ENCODE measurements around the gene PFN2.
"Not testable (repeated sequence)": the region's sequence is repeated elsewhere in the genome, so short reads cannot be mapped to it uniquely, and the experiment has no call there.

PFN2 gene

GRCh38 chr3:149967086-149967685 is 3.5 kb downstream of the PFN2 start:
- FAIRE-seq, result peak; percentile 100

GRCh38 chr3:149965278-149965677 is 5.4 kb downstream of the PFN2 start:
- no peak for FAIRE-seq

DNA sequence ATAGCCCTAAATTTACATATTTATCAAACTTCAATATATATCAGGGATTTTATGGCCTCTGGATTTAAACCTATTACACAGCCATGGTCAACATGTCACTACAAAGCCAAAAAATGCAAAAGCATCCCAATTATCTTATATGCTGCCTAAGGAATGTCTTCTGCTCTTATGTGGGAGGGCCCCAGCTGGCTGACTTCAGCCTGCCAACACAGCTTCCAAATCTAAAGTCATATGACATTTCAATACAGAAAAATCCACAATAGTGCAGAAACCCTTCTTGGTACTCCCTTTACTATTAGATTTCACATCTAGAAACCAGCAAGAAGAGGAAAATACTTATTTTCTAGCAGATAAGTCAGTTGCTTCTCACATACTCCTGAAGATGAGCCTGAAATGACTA is 6.4 kb downstream of the PFN2 start:
- FAIRE-seq, result no peak

DNA sequence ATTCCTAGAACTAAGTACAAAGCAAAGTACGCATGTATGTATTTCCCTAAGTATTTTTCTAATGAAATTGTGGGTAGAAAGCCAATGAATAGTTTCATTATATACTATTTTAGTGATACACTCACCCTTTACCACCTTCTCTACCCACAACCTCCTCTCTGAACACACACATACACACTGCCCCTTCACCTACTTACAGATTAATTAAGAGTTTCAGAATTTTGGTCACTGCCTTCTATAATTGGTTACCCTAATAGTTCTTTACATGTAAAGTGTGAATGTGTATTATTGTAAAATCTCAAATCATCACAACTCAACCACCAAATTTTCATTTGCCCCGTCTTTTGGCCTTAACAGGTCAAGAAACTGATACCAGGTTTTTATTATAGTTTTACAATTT is 7.2 kb downstream of the PFN2 start:
- FAIRE-seq, result no peak

DNA sequence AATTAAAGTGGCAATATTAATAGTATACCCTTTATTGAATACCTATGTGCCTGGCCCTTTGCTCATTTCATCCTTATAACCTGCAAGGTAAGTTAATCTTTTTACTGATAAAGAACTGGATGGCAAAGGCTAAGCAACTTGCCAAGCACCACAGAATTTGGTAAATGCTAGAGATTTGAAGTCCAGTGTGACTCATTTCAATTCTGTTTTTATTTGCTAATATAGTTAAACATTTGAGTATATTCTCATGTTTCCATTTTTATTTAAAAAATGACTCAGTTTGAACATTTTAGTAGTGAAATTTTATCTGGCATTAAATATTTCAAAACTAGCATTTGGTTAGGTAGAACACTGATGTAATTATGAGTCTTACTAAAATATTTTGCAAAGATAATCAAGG is 11.3 kb downstream of the PFN2 start:
- no peak for FAIRE-seq

DNA sequence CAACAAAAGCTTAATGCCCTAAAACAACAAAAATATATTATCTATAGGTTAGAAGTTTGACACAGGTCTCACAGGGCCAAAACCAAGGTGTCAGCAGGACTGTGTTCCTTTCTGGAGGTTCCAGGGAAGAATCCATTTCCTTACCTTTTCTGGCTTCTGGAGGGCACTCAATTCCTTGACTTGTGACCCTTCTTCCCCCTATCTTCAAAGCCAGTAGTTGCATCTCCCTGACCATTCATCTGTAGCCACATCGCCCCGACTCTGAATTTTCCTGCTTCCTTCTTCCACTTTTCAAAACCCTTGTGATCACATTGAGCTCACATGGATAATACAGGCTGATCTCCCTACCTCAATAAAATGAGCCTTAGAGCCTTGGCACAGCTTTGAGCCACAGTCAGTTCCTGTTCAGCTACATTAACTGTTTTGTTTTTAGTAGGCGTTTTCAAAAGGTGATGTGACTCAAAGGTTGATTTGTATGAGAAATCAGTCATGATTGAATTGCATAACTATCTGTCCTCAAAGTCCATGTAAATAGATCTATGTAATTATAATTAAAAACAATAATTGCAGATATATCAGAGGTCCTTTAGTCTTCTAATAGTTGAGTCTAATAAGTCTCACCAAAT is 12.4 kb downstream of the PFN2 start:
- FAIRE-seq, result no peak

GRCh38 chr3:149957361-149958125 is 13.2 kb downstream of the PFN2 start:
- FAIRE-seq, result no peak

GRCh38 chr3:149955449-149955848 is 15.2 kb downstream of the PFN2 start:
- FAIRE-seq, result no peak

DNA sequence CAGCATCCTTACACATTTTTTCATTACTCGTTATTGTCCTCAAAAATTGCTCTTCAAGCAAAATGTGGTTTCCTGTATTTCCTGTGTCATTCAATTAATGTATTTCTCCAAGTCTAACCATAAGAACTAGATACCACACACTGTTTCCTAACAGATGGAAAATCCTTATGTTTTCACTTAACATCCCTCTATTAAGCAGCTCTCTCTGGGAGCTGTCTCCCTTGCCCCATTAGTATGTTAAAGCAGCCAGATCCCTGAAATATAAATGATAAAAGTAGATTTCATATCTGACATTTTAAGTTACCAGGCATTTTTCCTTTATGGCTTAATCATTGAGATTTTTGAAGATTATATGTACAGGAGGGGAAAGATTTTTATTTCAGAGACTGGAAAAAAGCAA is 15.9 kb downstream of the PFN2 start:
- FAIRE-seq, result peak; percentile 41

GRCh38 chr3:149949181-149949580 is 21.5 kb downstream of the PFN2 start:
- no peak for FAIRE-seq

DNA sequence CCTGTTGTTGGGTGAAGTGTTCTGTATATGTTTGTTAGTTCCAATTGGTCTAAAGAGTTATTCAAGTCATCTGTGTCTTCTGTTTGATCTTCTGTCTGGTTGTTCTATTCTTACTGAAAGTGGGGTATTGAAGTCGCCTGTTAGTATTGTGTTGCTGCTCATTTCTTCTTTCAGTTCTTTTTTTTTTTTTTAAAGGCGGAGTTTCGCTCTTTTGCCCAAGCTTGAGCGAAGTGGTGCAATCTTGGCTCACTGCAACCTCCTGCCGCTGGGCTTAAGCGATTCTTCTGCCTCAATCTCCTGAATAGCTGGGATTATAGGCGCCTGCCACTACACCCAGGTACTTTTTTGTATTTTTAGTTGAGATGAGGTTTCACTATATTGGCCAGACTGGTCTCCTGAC is 23.5 kb downstream of the PFN2 start:
- FAIRE-seq, result no peak

GRCh38 chr3:149943966-149944365 is 26.7 kb downstream of the PFN2 start:
- not testable (repeated sequence) for FAIRE-seq

DNA sequence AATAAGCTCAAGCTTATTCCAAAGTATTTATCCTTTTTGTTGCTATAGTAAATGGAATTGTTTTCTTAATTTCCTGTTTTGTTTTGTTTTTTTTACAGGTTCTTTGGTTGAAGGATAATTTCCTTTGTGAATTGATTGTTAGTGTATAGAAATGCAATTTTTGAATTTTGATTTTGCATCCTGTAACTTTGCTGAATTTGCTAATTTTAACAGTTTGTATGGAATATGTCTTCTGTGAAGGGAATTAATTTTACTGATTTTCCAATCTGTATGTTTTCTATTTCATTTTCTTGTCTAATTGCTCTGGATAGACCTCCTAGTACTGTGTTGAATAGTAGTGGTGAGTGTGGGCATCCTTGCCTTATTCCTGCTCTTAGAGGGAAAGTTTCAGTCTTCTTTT is 28.3 kb downstream of the PFN2 start:
- no peak for FAIRE-seq

DNA sequence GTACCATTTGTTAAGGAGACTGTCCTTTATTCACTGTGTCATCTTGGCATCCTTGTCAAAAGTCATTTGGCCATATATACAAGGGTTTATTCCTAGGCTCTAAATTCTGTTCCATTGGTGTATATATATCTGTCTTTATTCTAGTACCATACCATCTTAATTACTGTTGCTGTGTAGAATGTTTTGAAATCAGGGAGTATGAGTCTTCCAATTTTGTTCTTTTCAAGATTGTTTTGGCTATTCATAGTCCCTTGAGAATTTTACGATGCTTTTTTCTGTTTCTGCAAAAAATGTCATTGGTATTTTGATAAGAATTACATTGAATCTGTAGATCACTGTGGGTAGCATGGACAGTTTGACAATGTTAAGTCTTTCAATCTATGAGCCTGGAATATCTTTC is 28.7 kb downstream of the PFN2 start:
- no peak for FAIRE-seq

- no peak for FAIRE-seq
Measured at GRCh38 chr3:149941186-149941585, 29.5 kb downstream of the PFN2 start.

- FAIRE-seq, result not testable (repeated sequence)
Measured at GRCh38 chr3:149938392-149939055, 32.2 kb downstream of the PFN2 start.

DNA sequence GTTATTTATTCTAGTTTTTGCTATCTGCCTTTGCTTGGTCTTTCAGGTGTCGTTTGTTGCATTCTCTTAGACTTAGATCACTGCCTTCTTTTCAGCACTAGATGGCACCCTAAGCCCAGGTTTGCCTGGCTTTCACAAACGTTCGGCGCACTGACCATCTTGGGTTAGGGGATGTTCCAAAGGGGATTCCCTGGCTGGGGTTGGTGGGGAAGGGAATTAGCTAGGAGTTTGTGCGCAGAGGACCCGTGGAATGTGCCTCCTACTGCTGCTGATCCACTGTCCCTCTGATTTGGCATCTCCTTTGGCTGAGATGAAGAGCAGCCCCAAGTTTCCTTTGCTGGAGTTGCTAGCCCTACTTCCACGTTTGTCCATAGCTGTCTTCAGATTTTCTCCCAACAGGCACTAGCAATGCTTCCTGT is 33.9 kb downstream of the PFN2 start:
- FAIRE-seq, result no peak

GRCh38 chr3:149934524-149934923 is 36.2 kb downstream of the PFN2 start:
- FAIRE-seq, result no peak

DNA sequence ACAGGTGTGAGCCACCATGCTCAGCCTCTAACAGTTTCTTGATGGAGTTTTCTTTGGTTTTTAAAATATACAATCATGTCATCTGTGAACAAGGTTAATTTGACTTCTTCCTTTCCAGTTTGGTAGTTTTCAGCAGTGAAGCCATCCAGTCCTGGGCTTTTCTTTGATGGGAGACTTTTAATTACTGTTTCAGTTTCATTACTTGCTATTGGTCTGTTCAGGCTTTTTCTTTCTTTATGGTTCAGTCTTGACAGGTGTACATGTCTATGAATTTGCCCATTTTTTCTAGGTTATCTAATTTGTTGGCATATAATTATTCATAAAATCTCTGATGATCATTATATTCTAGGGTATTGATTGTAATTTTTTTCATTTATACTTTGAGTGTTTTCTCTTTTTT is 36.8 kb downstream of the PFN2 start:
- no peak for FAIRE-seq

DNA sequence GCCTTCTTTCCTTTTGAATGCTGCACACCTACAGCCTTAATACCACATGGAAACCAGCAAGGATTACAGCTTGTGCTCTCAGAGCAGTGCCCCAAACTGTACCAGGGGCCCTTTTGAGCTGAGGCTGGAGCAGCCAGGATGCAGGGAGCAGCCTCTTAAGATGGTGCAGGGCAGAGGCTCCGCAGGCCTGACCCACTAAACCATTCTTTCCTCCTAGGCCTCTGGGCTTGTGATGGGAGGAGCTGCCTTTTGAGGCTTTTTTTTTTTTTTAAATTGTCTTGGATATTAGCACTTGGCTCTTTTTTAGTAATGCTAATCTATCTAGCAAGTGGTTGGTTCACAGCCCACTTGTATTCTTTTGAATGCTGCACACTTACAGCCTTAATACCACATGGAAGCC is 37.7 kb downstream of the PFN2 start:
- FAIRE-seq, result no peak

- FAIRE-seq, result no peak
Measured at GRCh38 chr3:149920119-149920518, 50.6 kb downstream of the PFN2 start.

DNA sequence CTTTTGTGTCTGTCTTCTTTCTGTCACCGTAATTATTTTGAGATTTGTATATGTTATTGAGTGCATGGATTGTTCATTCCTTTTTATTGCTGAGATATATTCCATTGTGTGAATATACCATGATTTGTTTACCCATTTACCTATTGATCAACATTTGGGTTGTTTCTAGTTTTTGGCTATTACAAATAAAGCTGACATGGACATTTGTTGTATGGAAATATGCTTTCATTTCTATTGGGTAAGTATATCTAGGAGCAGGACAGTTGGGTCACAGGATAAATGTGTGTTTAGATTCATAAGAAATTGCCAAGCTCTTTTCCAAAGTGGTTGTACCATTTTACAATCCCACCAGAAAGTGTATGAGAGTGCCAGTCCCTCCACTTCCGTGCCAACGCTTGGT is 51.2 kb downstream of the PFN2 start:
- no peak for FAIRE-seq

- no peak for FAIRE-seq
Measured at GRCh38 chr3:149917124-149917667, 53.5 kb downstream of the PFN2 start.

Data from islet of Langerhans (tissue), 1 donor.